ENCODE measurements around the gene MESP1. TPM values are rescaled to one million over a fixed set of nuclear protein-coding genes. Genes with fewer than 3 reads are reported as not detected.

MESP1 gene
- total and polyA plus RNA-seq, 2 donors: 0.38 to 0.50 TPM

DNA sequence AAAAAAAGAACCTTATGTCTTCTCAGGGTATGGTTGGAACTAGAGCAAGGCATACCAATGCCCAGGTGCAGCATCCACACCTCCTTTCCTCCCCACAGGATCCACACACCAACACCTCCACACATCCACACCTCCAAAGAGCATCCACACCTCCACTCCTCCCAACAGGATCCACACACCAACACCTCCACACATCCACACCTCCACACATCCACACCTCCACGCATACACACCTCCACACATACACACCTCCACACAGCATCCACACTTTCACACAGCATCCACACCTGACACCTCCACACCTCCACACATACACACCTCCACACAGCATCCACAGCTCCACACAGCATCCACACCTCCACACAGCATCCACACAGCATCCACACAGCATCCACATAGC is 5.3 kb downstream of the MESP1 start:
- no peak for DNase-seq (ENCODE audit: low read depth in 6 of 9, low spot score in 9 of 9)
- Histone ChIP-seq H3K27ac (ENCODE audit: low read depth in 1 of 2, low read length in 1 of 2) (no peak overlapping the region), H3K4me3 (ENCODE audit: low read length in 2 of 2) (no peak overlapping the region), H3K27me3 (ENCODE audit: control insufficient read depth in 2 of 2, insufficient read depth in 1 of 2, low read length in 1 of 2) (peaks cover 2 to 66% of the 10 kb centered on the region in 2 donors), H3K9me3 (ENCODE audit: control insufficient read depth in 2 of 2, insufficient read depth in 1 of 2, low read length in 1 of 2) (peaks cover 0 to 1% of the 10 kb centered on the region in 2 donors), H3K4me1 (ENCODE audit: control insufficient read depth in 2 of 2, insufficient read depth in 2 of 2, low read length in 2 of 2) (no peaks in the 10 kb centered on the region), H3K36me3 (ENCODE audit: control insufficient read depth in 2 of 2, insufficient read depth in 2 of 2, low read length in 1 of 2) (no peaks in the 10 kb centered on the region)
- 43% methylated on average over 1 of the region's 1 CpG for whole genome bisulfite sequencing

DNA sequence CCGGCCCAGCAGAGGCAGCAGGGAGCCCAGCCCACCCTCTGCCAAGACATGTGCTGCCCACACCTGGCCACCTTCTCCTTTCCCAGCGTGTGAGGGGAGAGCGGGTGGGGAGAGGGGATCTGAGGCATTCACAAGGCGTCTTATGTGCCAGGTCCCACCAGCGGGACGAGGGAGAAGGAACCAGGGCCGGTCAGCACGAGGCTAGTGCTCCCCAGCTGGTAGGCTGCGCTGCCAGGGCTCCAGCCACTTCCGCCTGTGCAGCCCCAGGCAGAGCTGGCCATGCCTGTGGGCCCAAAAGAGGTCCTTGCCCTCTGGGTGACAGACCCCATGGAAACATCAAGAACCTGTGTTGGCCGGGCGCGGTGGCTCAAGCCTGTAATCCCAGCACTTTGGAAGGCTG is 5.9 kb downstream of the MESP1 start:
- DNase-seq (ENCODE audit: low read depth in 6 of 9, low spot score in 9 of 9): no peak
- 94% methylated on average over 13 of the region's 13 CpGs for WGBS
- Histone ChIP-seq H3K36me3 (ENCODE audit: control insufficient read depth in 2 of 2, insufficient read depth in 2 of 2, low read length in 1 of 2) (no peaks in the 10 kb centered on the region), H3K27me3 (ENCODE audit: control insufficient read depth in 2 of 2, insufficient read depth in 1 of 2, low read length in 1 of 2) (peaks cover 0 to 60% of the 10 kb centered on the region in 2 donors), H3K27ac (ENCODE audit: low read depth in 1 of 2, low read length in 1 of 2) (no peak overlapping the region), H3K4me1 (ENCODE audit: control insufficient read depth in 2 of 2, insufficient read depth in 2 of 2, low read length in 2 of 2) (peaks cover 0 to 2% of the 10 kb centered on the region in 2 donors), H3K9me3 (ENCODE audit: control insufficient read depth in 2 of 2, insufficient read depth in 1 of 2, low read length in 1 of 2) (peaks cover 0 to 1% of the 10 kb centered on the region in 2 donors), H3K4me3 (ENCODE audit: low read length in 2 of 2) (no peak overlapping the region)

- peaks cover 0 to 1% of the 10 kb centered on the region in 2 donors for H3K9me3 ChIP-seq (ENCODE audit: control insufficient read depth in 2 of 2, insufficient read depth in 1 of 2, low read length in 1 of 2)
- peaks cover 0 to 2% of the 10 kb centered on the region in 2 donors for H3K4me1 ChIP-seq (ENCODE audit: control insufficient read depth in 2 of 2, insufficient read depth in 2 of 2, low read length in 2 of 2)
- no peaks in the 10 kb centered on the region for H3K36me3 ChIP-seq (ENCODE audit: control insufficient read depth in 2 of 2, insufficient read depth in 2 of 2, low read length in 1 of 2)
- no peak for DNase-seq (ENCODE audit: low read depth in 6 of 9, low spot score in 9 of 9)
- peaks cover 0 to 44% of the 10 kb centered on the region in 2 donors for H3K27me3 ChIP-seq (ENCODE audit: control insufficient read depth in 2 of 2, insufficient read depth in 1 of 2, low read length in 1 of 2)
- no peak overlapping the region for H3K27ac ChIP-seq (ENCODE audit: low read depth in 1 of 2, low read length in 1 of 2)
- H3K4me3 ChIP-seq (ENCODE audit: low read length in 2 of 2): no peak overlapping the region
- WGBS: 97% methylated on average over 8 of the region's 8 CpGs
These were observed 7.5 kb downstream of the MESP1 start for GRCh38 chr15:89743594-89743993.

- H3K36me3 ChIP-seq (ENCODE audit: control insufficient read depth in 2 of 2, insufficient read depth in 2 of 2, low read length in 1 of 2): no peaks in the 10 kb centered on the region
- peaks cover 0 to 38% of the 10 kb centered on the region in 2 donors for H3K27me3 ChIP-seq (ENCODE audit: control insufficient read depth in 2 of 2, insufficient read depth in 1 of 2, low read length in 1 of 2)
- H3K27ac ChIP-seq (ENCODE audit: low read depth in 1 of 2, low read length in 1 of 2): no peak overlapping the region
- H3K9me3 ChIP-seq (ENCODE audit: control insufficient read depth in 2 of 2, insufficient read depth in 1 of 2, low read length in 1 of 2): peaks cover 0 to 1% of the 10 kb centered on the region in 2 donors
- peaks cover 0 to 2% of the 10 kb centered on the region in 2 donors for H3K4me1 ChIP-seq (ENCODE audit: control insufficient read depth in 2 of 2, insufficient read depth in 2 of 2, low read length in 2 of 2)
- 96% methylated on average over 8 of the region's 8 CpGs for WGBS
- DNase-seq (ENCODE audit: low read depth in 6 of 9, low spot score in 9 of 9): no peak
- H3K4me3 ChIP-seq (ENCODE audit: low read length in 2 of 2): no peak overlapping the region
These were observed 8.0 kb downstream of the MESP1 start for GRCh38 chr15:89743011-89743410.

- WGBS: 6% methylated on average over 8 of the region's 8 CpGs
- Histone ChIP-seq H3K27ac (ENCODE audit: low read depth in 1 of 2, low read length in 1 of 2) (no peak overlapping the region), H3K4me1 (ENCODE audit: control insufficient read depth in 2 of 2, insufficient read depth in 2 of 2, low read length in 2 of 2) (peaks cover 0 to 2% of the 10 kb centered on the region in 2 donors), H3K36me3 (ENCODE audit: control insufficient read depth in 2 of 2, insufficient read depth in 2 of 2, low read length in 1 of 2) (no peaks in the 10 kb centered on the region), H3K9me3 (ENCODE audit: control insufficient read depth in 2 of 2, insufficient read depth in 1 of 2, low read length in 1 of 2) (no peaks in the 10 kb centered on the region), H3K4me3 (ENCODE audit: low read length in 2 of 2) (no peak overlapping the region), H3K27me3 (ENCODE audit: control insufficient read depth in 2 of 2, insufficient read depth in 1 of 2, low read length in 1 of 2) (peaks cover 0 to 16% of the 10 kb centered on the region in 2 donors)
- peak; percentile 40 to 83 (median 72) for DNase-seq (ENCODE audit: low read depth in 6 of 9, low spot score in 9 of 9)
These were observed 10.9 kb downstream of the MESP1 start for GRCh38 chr15:89740137-89740536.

DNA sequence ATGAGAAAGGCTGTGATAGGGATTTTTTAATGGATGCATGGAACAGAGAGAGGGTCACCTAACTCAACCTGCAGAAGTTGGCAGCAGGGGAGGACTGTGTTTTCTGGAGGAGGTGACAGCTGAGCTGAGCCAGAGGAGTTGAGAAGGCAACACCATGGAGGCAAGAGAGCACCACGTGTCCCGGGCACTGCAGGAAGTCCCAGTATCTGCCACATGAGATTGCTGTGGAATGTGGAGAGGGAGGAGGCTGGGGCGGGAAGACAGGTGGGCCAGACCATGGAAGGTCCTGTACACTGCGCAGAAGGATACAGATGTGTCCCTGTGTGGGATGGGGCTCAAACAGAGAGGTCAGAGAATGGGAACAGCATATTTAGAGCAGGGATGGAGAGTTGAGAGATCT is 15.3 kb downstream of the MESP1 start:
- DNase-seq (ENCODE audit: low read depth in 6 of 9, low spot score in 9 of 9): no peak
- 81% methylated on average over 4 of the region's 4 CpGs for WGBS
- Histone ChIP-seq H3K27me3 (ENCODE audit: control insufficient read depth in 2 of 2, insufficient read depth in 1 of 2, low read length in 1 of 2) (peaks cover 0 to 15% of the 10 kb centered on the region in 2 donors), H3K4me3 (ENCODE audit: low read length in 2 of 2) (no peak overlapping the region), H3K36me3 (ENCODE audit: control insufficient read depth in 2 of 2, insufficient read depth in 2 of 2, low read length in 1 of 2) (no peaks in the 10 kb centered on the region), H3K9me3 (ENCODE audit: control insufficient read depth in 2 of 2, insufficient read depth in 1 of 2, low read length in 1 of 2) (peaks cover 0 to 4% of the 10 kb centered on the region in 2 donors), H3K27ac (ENCODE audit: low read depth in 1 of 2, low read length in 1 of 2) (no peak overlapping the region), H3K4me1 (ENCODE audit: control insufficient read depth in 2 of 2, insufficient read depth in 2 of 2, low read length in 2 of 2) (peaks cover 0 to 2% of the 10 kb centered on the region in 2 donors)

GRCh38 chr15:89732451-89733172 is 18.4 kb downstream of the MESP1 start:
- 85% methylated on average over 8 of the region's 8 CpGs for WGBS
- no peak for DNase-seq (ENCODE audit: low read depth in 6 of 9, low spot score in 9 of 9)
- H3K4me3 ChIP-seq (ENCODE audit: low read length in 2 of 2): no peak overlapping the region

GRCh38 chr15:89731275-89731674 is 19.8 kb downstream of the MESP1 start:
- Histone ChIP-seq H3K4me1 (ENCODE audit: control insufficient read depth in 2 of 2, insufficient read depth in 2 of 2, low read length in 2 of 2) (no peaks in the 10 kb centered on the region), H3K4me3 (ENCODE audit: low read length in 2 of 2) (no peak overlapping the region), H3K27ac (ENCODE audit: low read depth in 1 of 2, low read length in 1 of 2) (no peak overlapping the region), H3K9me3 (ENCODE audit: control insufficient read depth in 2 of 2, insufficient read depth in 1 of 2, low read length in 1 of 2) (peaks cover 0 to 4% of the 10 kb centered on the region in 2 donors), H3K36me3 (ENCODE audit: control insufficient read depth in 2 of 2, insufficient read depth in 2 of 2, low read length in 1 of 2) (no peaks in the 10 kb centered on the region), H3K27me3 (ENCODE audit: control insufficient read depth in 2 of 2, insufficient read depth in 1 of 2, low read length in 1 of 2) (peaks cover 0 to 14% of the 10 kb centered on the region in 2 donors)
- 98% methylated on average over 5 of the region's 5 CpGs for WGBS
- no peak for DNase-seq (ENCODE audit: low read depth in 6 of 9, low spot score in 9 of 9)

More at GRCh38 chr15:89732451-89733172, 18.4 kb downstream of the MESP1 start:
- no peaks in the 10 kb centered on the region for H3K4me1 ChIP-seq (ENCODE audit: control insufficient read depth in 2 of 2, insufficient read depth in 2 of 2, low read length in 2 of 2)
- H3K27me3 ChIP-seq (ENCODE audit: control insufficient read depth in 2 of 2, insufficient read depth in 1 of 2, low read length in 1 of 2): peaks cover 0 to 15% of the 10 kb centered on the region in 2 donors
- H3K36me3 ChIP-seq (ENCODE audit: control insufficient read depth in 2 of 2, insufficient read depth in 2 of 2, low read length in 1 of 2): no peaks in the 10 kb centered on the region
- H3K27ac ChIP-seq (ENCODE audit: low read depth in 1 of 2, low read length in 1 of 2): no peak overlapping the region
- H3K9me3 ChIP-seq (ENCODE audit: control insufficient read depth in 2 of 2, insufficient read depth in 1 of 2, low read length in 1 of 2): peaks cover 0 to 4% of the 10 kb centered on the region in 2 donors

DNA sequence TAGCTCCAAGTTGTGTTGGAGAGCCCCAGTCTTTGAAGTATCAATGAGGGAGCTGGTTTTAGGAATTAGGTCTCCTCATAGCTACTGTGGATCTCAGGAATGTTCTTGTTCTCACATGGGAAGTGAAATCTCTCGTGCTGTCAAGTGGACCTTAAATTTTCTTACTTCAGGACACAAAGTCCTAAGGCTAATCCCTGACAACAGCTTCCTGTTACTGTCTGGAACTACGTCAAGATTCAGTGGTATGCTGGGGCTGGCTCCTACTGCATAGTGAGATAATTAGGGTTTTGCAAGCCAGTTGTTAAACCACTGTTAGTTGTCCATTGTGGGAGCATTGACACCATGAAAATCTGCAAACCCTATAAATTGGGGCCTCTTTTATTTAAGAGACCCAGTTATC is 22.8 kb downstream of the MESP1 start:
- Histone ChIP-seq H3K27ac (ENCODE audit: low read depth in 1 of 2, low read length in 1 of 2) (no peak overlapping the region), H3K27me3 (ENCODE audit: control insufficient read depth in 2 of 2, insufficient read depth in 1 of 2, low read length in 1 of 2) (peaks cover 0 to 9% of the 10 kb centered on the region in 2 donors), H3K4me1 (ENCODE audit: control insufficient read depth in 2 of 2, insufficient read depth in 2 of 2, low read length in 2 of 2) (no peaks in the 10 kb centered on the region), H3K36me3 (ENCODE audit: control insufficient read depth in 2 of 2, insufficient read depth in 2 of 2, low read length in 1 of 2) (no peaks in the 10 kb centered on the region), H3K9me3 (ENCODE audit: control insufficient read depth in 2 of 2, insufficient read depth in 1 of 2, low read length in 1 of 2) (no peaks in the 10 kb centered on the region), H3K4me3 (ENCODE audit: low read length in 2 of 2) (no peak overlapping the region)
- DNase-seq (ENCODE audit: low read depth in 6 of 9, low spot score in 9 of 9): no peak
- 75% methylated on average over 2 of the region's 2 CpGs for WGBS
